HCT116 (cell line): ENCODE data around the gene TBXAS1.
"Not testable (repeated sequence)": the region's sequence is repeated elsewhere in the genome, so short reads cannot be mapped to it uniquely, and the experiment has no call there.

Experiments used
- CTCF ChIP-seq, 3 experiments: fragments of 200-600 bp in 1 of 3; sonication (generic) in 1 of 3; IDR thresholded peaks in 2 of 3; conservative IDR thresholded peaks in 1 of 3; 2 replicates each; pipeline ENCODE4 v1.5.1; 2012 to 2017; ENCODE audit warnings: low read depth in 2 of 3, low read length in 2 of 3, antibody characterized with exemption in 1 of 3, borderline replicate concordance in 1 of 3, control low read depth in 1 of 3, mild to moderate bottlenecking in 1 of 3, mixed read lengths in 1 of 3, mixed run types in 1 of 3, moderate library complexity in 1 of 3; ENCODE audit not compliant: insufficient read depth in 1 of 3
- EZH2 ChIP-seq: fragments of 200-600 bp; sonication (generic); IDR thresholded peaks from 2 replicates; pipeline ENCODE4 v1.6.1; 2017; ENCODE audit warnings: antibody characterized with exemption, mixed run types
- EZH2phosphoT487 ChIP-seq: fragments of 200-600 bp; IDR thresholded peaks from 2 replicates; pipeline ENCODE4 v1.6.1; 2018; ENCODE audit warnings: antibody characterized with exemption, borderline replicate concordance
- POLR2A ChIP-seq: IDR thresholded peaks from 2 replicates; pipeline ENCODE4 v1.7.0; 2011; ENCODE audit warnings: borderline replicate concordance; ENCODE audit not compliant: insufficient read depth, insufficient read length; ENCODE audit errors: extremely low read depth
- SIN3A ChIP-seq: IDR thresholded peaks from 2 replicates; pipeline ENCODE4 v1.6.1; 2012; ENCODE audit warnings: low read depth
- ZNF274 ChIP-seq: fragments of 200-500 bp; sonication (Bioruptor generic); IDR thresholded peaks from 2 replicates; pipeline ENCODE4 v1.6.1; 2014; ENCODE audit warnings: mild to moderate bottlenecking, low read depth, low read length, inconsistent platforms
- TF ChIP-seq, protein P1 (sequence below): IDR thresholded peaks from 2 replicates; pipeline ENCODE4 v1.6.1; 2011; ENCODE audit warnings: mild to moderate bottlenecking, low read length, moderate library complexity; ENCODE audit not compliant: insufficient replicate concordance; ENCODE audit errors: extremely low read depth

GRCh38 chr7:139837291-139837690, 8.2 kb downstream of the TBXAS1 start:
- not testable (repeated sequence) for TF ChIP-seq EZH2; CTCF (IDR thresholded peaks at IDR 0.05 in 2 of 3, conservative IDR thresholded peaks at IDR 0.05 in 1 of 3; ENCODE audit: borderline replicate concordance in 1 of 3, insufficient read depth in 1 of 3, low read depth in 2 of 3, low read length in 2 of 3); EZH2phosphoT487; SIN3A; POLR2A; ZNF274
- TF ChIP-seq, protein P1, sequence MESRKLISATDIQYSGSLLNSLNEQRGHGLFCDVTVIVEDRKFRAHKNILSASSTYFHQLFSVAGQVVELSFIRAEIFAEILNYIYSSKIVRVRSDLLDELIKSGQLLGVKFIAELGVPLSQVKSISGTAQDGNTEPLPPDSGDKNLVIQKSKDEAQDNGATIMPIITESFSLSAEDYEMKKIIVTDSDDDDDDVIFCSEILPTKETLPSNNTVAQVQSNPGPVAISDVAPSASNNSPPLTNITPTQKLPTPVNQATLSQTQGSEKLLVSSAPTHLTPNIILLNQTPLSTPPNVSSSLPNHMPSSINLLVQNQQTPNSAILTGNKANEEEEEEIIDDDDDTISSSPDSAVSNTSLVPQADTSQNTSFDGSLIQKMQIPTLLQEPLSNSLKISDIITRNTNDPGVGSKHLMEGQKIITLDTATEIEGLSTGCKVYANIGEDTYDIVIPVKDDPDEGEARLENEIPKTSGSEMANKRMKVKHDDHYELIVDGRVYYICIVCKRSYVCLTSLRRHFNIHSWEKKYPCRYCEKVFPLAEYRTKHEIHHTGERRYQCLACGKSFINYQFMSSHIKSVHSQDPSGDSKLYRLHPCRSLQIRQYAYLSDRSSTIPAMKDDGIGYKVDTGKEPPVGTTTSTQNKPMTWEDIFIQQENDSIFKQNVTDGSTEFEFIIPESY = not testable (repeated sequence)
